HG02981 (cell line): ENCODE results near the gene TMEM131.

ENCODE experiments used
- ATAC-seq: cut with Tn5 transposase; IDR thresholded peaks from one replicate; pipeline ENCODE4 v1.9.1; 2021; ENCODE audit warnings: mild to moderate bottlenecking, moderate library complexity; ENCODE audit not compliant: unreplicated experiment

Gene TMEM131

DNA sequence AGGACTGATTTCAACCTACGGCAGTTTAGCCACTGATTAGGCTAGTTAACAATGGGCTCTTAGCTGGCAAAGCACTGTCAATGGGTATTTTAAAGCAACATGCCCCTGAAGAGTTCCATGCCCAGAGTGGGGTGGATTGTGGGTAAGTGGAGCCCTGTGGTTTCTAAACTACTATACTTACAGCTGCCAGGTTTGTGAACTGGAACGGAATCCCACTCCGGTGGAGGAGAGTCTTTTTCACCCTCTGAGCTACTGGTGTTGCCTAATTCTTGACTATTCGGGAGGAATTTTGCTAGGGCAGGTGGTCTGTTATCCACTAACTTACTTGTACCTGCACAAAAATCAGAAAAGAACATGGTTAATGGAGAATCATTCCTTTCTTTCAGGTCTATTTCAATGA lies 229.8 kb downstream of the TMEM131 start:
- no peak for ATAC-seq

- no peak for ATAC-seq
Measured at GRCh38 chr2:97764559-97765263, 231.0 kb downstream of the TMEM131 start.

GRCh38 chr2:97763176-97763845 lies 232.4 kb downstream of the TMEM131 start:
- ATAC-seq = no peak

DNA sequence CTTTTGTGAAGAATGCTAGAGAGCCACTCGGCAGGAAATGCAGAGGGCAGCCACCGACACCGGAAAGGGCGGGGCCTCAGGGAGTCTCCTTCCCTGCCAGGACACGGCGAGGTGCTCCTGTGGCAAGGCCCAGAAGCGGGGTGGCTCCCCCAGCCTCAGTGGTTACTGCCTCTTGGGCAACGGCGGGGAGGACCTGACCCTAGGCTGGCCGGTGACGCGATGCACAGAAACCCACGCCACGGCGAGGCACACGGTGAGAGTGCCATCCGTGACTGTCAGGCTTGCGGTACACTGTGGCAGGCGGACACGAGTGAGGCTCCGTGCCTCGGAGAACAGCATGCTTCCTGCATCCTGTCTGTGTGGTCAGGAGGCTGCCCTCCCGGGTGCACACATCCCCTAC lies 234.6 kb downstream of the TMEM131 start:
- ATAC-seq = no peak

- ATAC-seq = no peak
Measured at GRCh38 chr2:97760480-97761049, 235.2 kb downstream of the TMEM131 start.

- ATAC-seq = no peak
Measured at GRCh38 chr2:97759727-97760407, 235.9 kb downstream of the TMEM131 start.

DNA sequence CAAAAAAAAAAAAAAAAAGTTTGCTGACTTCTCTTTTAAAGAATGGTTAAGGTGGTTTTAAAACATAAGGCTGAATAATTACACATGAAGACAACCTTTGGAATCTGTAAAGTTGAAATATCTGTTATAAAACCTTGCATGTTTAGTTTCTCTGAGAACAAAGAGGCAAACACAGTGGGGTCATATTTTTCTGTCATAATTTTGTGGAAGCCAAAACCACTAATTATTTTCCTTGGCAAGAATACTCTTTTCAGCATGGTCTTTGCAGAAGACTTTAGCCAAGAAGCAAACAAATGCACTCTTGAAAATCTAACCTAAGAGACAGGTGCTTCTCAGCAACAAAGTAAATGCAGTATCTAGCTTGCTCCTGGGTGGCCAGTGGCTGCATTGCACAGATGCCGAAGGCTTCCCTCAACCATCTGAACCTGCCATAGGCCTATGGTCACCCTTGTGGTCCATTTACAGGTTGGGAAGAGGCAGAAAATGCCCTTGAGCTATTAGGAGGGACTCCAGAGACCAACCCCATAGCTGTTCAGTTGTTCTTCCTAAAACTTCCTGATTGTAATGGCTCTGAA lies 237.5 kb downstream of the TMEM131 start:
- ATAC-seq = no peak

DNA sequence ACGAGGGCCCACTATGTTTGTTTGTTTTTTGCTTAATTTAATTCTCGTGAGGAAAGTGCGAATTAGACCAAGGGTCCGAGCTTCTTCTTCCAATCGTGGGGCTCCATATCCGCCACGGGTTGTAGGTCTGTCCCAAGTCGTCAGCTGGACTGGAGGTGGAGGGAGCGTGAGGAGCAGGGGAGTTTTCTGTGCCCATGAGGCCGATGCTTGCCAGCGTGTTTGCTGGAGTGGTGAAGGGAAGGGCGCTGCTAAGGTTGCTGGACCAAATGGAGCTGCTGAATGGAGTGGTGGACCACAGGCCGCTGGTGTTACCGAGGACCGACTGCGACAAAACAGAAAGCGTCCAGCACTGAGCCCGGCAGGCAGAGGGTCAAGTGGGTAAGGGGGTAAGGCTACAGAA lies 238.7 kb downstream of the TMEM131 start:
- ATAC-seq = no peak

DNA sequence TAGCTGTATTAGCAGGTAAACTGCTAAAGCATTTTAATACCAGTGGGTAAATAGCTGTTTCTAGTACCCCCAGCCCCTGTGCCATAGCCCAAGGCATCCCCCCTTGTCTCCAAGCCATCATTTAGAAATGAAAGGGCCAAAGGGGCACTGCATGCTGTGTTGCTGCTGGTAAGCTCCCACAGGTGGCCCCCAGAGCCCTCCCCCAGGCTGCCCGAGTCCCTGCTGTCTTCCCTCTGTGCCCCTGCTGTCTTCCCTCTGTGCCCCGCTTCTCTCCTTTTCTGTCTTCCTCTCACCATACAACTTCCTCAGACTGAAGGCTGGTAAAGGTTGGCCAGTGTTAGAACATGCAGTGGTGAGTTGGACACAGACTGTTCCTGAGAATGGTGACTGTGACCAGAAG lies 240.3 kb downstream of the TMEM131 start:
- no peak for ATAC-seq

GRCh38 chr2:97754690-97755346 lies 240.9 kb downstream of the TMEM131 start:
- no peak for ATAC-seq

GRCh38 chr2:97752342-97753334 lies 243.1 kb downstream of the TMEM131 start:
- ATAC-seq = no peak

DNA sequence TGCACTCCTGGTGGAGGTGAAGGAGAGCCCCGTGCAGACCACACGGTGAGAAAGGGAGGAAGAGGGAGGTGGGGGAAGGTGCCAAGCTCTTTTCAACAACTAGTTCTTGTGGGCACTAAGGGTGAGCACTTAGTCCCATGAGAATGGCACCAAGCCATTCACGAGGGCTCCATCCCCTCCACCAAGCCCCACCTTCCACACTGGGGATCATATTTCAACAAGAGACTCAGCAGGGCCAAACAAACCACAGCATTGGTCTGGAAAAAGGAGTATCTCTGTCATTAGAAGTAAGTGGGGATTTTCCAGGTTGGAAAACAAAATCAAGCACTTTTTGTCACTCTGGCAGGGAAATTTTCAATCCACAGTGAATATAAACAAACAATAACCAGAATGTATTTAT lies 244.0 kb downstream of the TMEM131 start:
- no peak for ATAC-seq

- no peak for ATAC-seq
Measured at GRCh38 chr2:97750017-97750416, 245.7 kb downstream of the TMEM131 start.

- ATAC-seq = no peak
Measured at GRCh38 chr2:97749581-97749980, 246.2 kb downstream of the TMEM131 start.

DNA sequence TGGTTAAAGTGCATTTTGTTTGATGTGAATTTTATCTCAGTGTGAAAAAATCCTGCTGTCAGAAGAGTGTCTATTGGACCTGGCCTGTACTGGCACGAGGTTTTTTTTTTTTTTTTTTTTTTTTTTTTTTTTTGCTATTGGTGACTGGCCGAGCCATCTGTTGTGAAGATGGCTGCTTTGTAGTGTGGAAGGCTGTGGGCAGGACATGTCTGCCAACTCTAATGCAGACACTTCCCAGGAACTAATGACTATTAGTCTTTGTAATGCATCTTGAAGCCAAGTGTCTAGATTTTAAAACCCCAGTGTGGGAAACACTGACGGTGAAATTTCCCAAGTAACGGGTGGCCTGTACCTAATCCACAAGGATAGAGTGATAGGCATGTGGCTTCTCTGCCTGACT lies 248.0 kb downstream of the TMEM131 start:
- ATAC-seq = no peak

DNA sequence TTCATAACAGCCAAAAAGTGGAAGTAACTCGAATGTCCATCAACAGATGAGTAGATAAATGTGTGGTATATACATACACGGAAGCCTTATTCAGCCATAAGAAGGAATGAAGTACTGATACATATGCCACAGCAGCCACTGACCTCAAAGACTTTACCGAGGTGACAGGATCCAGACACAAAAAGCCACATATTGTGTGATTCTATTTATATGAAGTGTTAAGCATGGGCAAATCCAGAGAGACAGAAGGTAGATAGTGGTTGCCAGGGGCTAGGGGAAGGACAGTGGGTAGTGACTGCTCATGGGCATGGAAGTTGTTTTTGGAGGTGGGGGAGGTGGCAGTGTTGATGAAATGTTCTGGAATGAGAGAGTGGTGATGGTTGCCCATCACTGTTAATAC lies 248.5 kb downstream of the TMEM131 start:
- no peak for ATAC-seq

GRCh38 chr2:97745474-97746174 lies 250.1 kb downstream of the TMEM131 start:
- ATAC-seq = no peak

GRCh38 chr2:97743913-97744312 lies 251.8 kb downstream of the TMEM131 start:
- ATAC-seq = no peak

DNA sequence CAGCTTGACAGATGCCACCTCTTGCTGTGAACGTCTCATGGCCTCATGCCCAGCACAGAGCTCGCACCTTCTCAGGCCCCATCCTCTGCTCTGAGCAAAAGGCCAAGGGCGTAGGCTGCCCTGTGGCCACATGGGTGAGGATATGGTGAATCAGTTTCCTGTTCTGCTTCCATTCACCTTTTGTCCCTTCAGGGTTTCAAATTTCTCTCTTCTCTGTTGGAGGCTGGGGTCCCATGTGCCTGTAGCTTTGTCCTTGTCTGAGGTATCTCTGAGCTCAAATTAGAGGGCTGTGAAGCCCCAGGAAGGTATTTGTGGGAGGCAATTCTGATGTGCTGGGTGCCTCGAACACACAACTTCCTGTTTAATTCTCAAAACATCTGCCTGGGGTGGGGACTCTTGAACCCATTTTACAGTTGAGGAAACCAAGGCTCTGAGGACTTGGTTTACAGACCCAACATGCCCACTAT lies 253.3 kb downstream of the TMEM131 start:
- ATAC-seq = no peak
